Kidney (tissue), 14 donors: Measurements from ENCODE around the gene LTBP1. TPM values are rescaled to one million over a fixed set of nuclear protein-coding genes. Genes with fewer than 3 reads are reported as not detected.

Source experiments
- DNase-seq, 5 donors: peaks; one replicate each; pipeline ENCODE4 v3.0.0-alpha.2; 2013 to 2020
- FAIRE-seq: peaks from 2 replicates; lab custom pipeline; 2012; peaks lifted over from hg19 to GRCh38; lab: Jason Lieb, UNC
- H3K27ac ChIP-seq, 2 donors: one replicate each; pipeline ENCODE4 v1.7.0; 2013; ENCODE audit warnings: low read depth in 2 of 2, low read length in 2 of 2, inconsistent platforms in 1 of 2
- H3K27me3 ChIP-seq: one replicate; pipeline ENCODE4 v1.7.1; 2013; ENCODE audit warnings: low read length, inconsistent platforms; ENCODE audit not compliant: control insufficient read depth, insufficient read depth
- H3K36me3 ChIP-seq, 3 donors: one replicate each; pipeline versions ENCODE4 v1.7.0 to v1.7.1; 2013; ENCODE audit warnings: low read length in 3 of 3, control low read depth in 1 of 3, inconsistent platforms in 1 of 3; ENCODE audit not compliant: insufficient read depth in 3 of 3, control insufficient read depth in 2 of 3
- H3K4me1 ChIP-seq, 3 donors: one replicate each; pipeline versions ENCODE4 v1.7.0 to v1.7.1; 2013; ENCODE audit warnings: low read length in 3 of 3, inconsistent platforms in 1 of 3, low read depth in 1 of 3; ENCODE audit not compliant: control insufficient read depth in 2 of 3, insufficient read depth in 2 of 3
- H3K4me3 ChIP-seq, 3 donors: one replicate each; pipeline versions ENCODE4 v1.7.0 to v1.8.1; 2013; ENCODE audit warnings: low read length in 3 of 3, control low read depth in 1 of 3, inconsistent platforms in 1 of 3
- H3K9ac ChIP-seq, 3 donors: one replicate each; pipeline versions ENCODE4 v1.7.0 to v1.7.1; 2013; ENCODE audit warnings: low read length in 3 of 3, control low read depth in 1 of 3, inconsistent platforms in 1 of 3
- H3K9me3 ChIP-seq, 3 donors: one replicate each; pipeline versions ENCODE4 v1.7.0 to v1.7.1; 2013; ENCODE audit warnings: low read length in 3 of 3, control low read depth in 1 of 3, inconsistent platforms in 1 of 3; ENCODE audit not compliant: control insufficient read depth in 2 of 3, insufficient read depth in 1 of 3
- intact Hi-C: fragments of 100-400 bp; cut with DNase I; formaldehyde crosslinking; loops from one replicate; pipeline ENCODE4 v1.11.1; 2022
- polyA plus RNA-seq: library from polyadenylated mRNA; stranded (reverse); fragments of 350-450 nt; fragmentation: Illumina TruSeq; extraction: RNeasy Lipid Tissue Mini Kit (QIAGEN cat#74804); gene quantifications from one replicate; pipeline ENCODE4 v1.2.3, GENCODE V29; 2014; ENCODE audit warnings: low read depth, low replicate concordance; ENCODE audit not compliant: insufficient read depth
- total RNA-seq: library from RNA; stranded (reverse); fragmentation: NEBNext Ultra II Directional; extraction: Animal tissue kit (Norgen Biotek cat#: 25700); gene quantifications from one replicate; pipeline ENCODE4 v1.2.1, GENCODE V29; 2021
- TF ChIP-seq, protein P1 (sequence below): IDR thresholded peaks from 3 replicates; pipeline ENCODE4 v1.5.1; 2012; ENCODE audit warnings: mild to moderate bottlenecking, moderate library complexity, borderline replicate concordance; ENCODE audit not compliant: insufficient read depth; ENCODE audit errors: extremely low read depth
- donor health status: control.
- donor health status: control.
- donor health status: control.
- donor health status: control.
- donor health status: control.
- donor health status: DM: yes; HTN: yes; CAD: no.
- donor health status: Normal renal cell carcinoma (clear cell type).

LTBP1 gene
- total and polyA plus RNA-seq, 2 donors from 2014 or later, result 9.3 to 39.8 TPM

DNA sequence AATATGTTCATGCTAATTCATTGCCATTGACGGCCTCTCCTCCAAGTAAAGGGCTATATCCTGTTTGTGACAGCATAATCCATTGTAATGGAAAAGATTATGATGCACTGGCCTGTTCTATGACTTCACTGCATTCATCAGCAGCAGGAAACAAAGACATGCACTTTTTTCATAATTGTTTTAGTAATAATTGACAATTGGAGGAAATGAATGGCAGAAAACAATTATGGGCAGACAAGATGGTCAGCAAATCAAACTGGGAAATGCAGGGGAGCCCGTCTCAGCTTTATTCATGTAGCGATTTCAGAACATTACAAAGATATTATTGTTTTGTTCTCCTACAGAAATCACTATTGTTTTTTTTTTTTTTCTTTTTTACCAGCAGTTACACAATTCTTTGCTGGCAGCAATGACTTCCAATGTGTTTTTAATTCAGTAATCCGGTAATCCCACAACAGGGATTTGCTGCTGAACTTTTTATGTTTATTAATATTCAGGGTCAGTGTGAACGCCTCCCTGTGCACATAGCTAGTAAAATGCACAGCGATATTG, 495.9 kb downstream of the LTBP1 start:
- Histone ChIP-seq H3K27ac (no peak overlapping the region), H3K4me3 (no peak overlapping the region), H3K9ac (no peak overlapping the region), H3K9me3 (no peaks in the 10 kb centered on the region), H3K36me3 (no peaks in the 10 kb centered on the region), H3K27me3 (no peaks in the 10 kb centered on the region), H3K4me1 (no peaks in the 10 kb centered on the region)
- TF ChIP-seq, protein P1, sequence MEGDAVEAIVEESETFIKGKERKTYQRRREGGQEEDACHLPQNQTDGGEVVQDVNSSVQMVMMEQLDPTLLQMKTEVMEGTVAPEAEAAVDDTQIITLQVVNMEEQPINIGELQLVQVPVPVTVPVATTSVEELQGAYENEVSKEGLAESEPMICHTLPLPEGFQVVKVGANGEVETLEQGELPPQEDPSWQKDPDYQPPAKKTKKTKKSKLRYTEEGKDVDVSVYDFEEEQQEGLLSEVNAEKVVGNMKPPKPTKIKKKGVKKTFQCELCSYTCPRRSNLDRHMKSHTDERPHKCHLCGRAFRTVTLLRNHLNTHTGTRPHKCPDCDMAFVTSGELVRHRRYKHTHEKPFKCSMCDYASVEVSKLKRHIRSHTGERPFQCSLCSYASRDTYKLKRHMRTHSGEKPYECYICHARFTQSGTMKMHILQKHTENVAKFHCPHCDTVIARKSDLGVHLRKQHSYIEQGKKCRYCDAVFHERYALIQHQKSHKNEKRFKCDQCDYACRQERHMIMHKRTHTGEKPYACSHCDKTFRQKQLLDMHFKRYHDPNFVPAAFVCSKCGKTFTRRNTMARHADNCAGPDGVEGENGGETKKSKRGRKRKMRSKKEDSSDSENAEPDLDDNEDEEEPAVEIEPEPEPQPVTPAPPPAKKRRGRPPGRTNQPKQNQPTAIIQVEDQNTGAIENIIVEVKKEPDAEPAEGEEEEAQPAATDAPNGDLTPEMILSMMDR, result no peak
- intact Hi-C loops, result no loop called here
- DNase-seq, result no peak
- no peak for FAIRE-seq

DNA sequence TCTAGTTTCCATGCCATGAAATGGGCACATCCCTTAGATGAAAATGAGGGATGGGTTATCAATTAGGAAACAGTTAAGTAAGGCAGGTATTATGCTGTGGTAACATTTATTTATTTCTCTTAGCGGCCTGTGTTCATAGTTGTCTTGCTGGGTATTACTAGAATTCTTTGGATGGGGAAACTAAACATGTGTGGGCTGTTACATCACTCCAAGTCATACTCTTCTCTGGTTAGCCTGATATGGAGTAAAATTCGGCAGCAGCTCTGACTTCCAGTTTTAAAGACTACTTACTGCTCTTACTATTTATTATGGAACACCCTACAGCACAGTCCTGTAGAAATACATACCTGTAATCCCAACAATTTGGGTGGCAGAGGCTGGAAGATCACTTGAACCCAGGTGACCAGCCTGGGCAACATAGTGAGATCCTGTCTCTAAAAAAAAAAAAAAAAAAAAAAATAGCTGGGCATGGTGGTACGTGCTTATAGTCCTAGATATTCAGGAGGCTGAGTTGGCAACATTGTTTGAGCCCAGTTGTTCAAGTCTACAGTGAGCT, 496.6 kb downstream of the LTBP1 start:
- H3K27me3 ChIP-seq, result no peaks in the 10 kb centered on the region
- H3K9me3 ChIP-seq, result no peaks in the 10 kb centered on the region
- FAIRE-seq (no peak), DNase-seq (no peak)
- TF ChIP-seq, protein P1, result no peak
- no peak overlapping the region for H3K27ac ChIP-seq
- intact Hi-C loops, result no loop called here
- H3K36me3 ChIP-seq, result no peaks in the 10 kb centered on the region
- no peak overlapping the region for H3K4me3 ChIP-seq
- H3K4me1 ChIP-seq, result no peaks in the 10 kb centered on the region
- no peak overlapping the region for H3K9ac ChIP-seq

DNA sequence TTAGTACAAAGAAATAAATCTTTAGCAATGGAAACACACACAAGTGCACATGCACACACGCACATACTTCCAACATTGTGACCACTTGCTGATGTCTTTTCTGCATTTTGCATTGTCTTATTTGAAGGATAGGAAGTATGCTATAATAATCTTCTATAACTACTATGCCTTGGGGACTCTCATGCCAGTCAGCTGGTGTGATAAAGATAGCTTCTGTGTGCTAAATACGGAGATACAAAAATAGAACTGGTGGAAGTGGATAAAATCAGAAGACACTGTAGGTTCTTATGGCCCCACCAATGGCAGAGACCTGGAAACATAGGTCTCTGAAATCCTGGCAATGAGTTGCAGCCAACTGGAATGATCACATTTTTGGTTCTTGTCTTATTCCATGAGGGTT, 498.2 kb downstream of the LTBP1 start:
- H3K9me3 ChIP-seq, result no peaks in the 10 kb centered on the region
- no peak for FAIRE-seq
- no peak overlapping the region for H3K27ac ChIP-seq
- intact Hi-C loops, result no loop called here
- H3K27me3 ChIP-seq, result no peaks in the 10 kb centered on the region
- no peak overlapping the region for H3K9ac ChIP-seq
- H3K4me1 ChIP-seq, result no peaks in the 10 kb centered on the region
- TF ChIP-seq, protein P1, result no peak
- H3K36me3 ChIP-seq, result no peaks in the 10 kb centered on the region
- no peak overlapping the region for H3K4me3 ChIP-seq
- no peak for DNase-seq
